Activated CD4-positive, alpha-beta T cell treated with anti-CD3 and anti-CD28 coated beads for 36 hours (primary cell): Measurements from ENCODE around the gene KPNB1. TPM values are rescaled to one million over a fixed set of nuclear protein-coding genes. Genes with fewer than 3 reads are reported as not detected.

ENCODE experiments used
- ATAC-seq: fragments of 200-7000 bp; cut with Tn5 transposase; one replicate; pipeline ENCODE4 v1.10.0; 2021; ENCODE audit warnings: mild to moderate bottlenecking, moderate library complexity
- CTCF ChIA-PET: fragments of 350-600 bp; sonication (Branson Sonifier 250); formaldehyde crosslinking; loops from one replicate; lab custom pipeline; 2021; ENCODE audit warnings: antibody characterized with exemption; lab: Charles Lee
- POLR2A ChIA-PET: fragments of 350-600 bp; sonication (Branson Sonifier 250); formaldehyde crosslinking; loops from one replicate; lab custom pipeline; 2021; ENCODE audit warnings: antibody characterized with exemption, inconsistent platforms; lab: Charles Lee
- DNase-seq: peaks from one replicate; pipeline ENCODE4 v3.0.0-alpha.2; 2020
- H3K27ac Mint-ChIP-seq: one replicate; pipeline ENCODE4 v1.8.0; 2021; ENCODE audit warnings: mixed read lengths
- H3K27me3 Mint-ChIP-seq: one replicate; pipeline ENCODE4 v1.8.0; 2021; ENCODE audit warnings: mixed read lengths
- H3K36me3 Mint-ChIP-seq: one replicate; pipeline ENCODE4 v1.8.0; 2021; ENCODE audit warnings: low read depth, mixed read lengths
- H3K4me1 Mint-ChIP-seq: one replicate; pipeline ENCODE4 v1.8.0; 2021; ENCODE audit warnings: mixed read lengths
- H3K4me3 Mint-ChIP-seq: one replicate; pipeline ENCODE4 v1.8.0; 2021; ENCODE audit warnings: mild to moderate bottlenecking, moderate library complexity, mixed read lengths
- H3K9me3 Mint-ChIP-seq: one replicate; pipeline ENCODE4 v1.8.0; 2021; ENCODE audit warnings: low read depth, mixed read lengths
- intact Hi-C, 2 experiments: fragments of 100-400 bp; cut with DNase I in 1 of 2; cut with micrococcal nuclease in 1 of 2; formaldehyde crosslinking; loops; one replicate each; pipeline versions ENCODE4 v1.14.2 to v1.15.1; 2022 to 2024; cut with DNase I, micrococcal nuclease
- total RNA-seq, 2 experiments: library from RNA; stranded (reverse); gene quantifications; one replicate each; pipeline ENCODE4 v1.2.3, GENCODE V29; 2021

The KPNB1 gene
- total RNA-seq, 2 experiments from 2014 or later, result 640 to 656 TPM

GRCh38 chr17:47704736-47705135 is 55.0 kb downstream of the KPNB1 start:
- POLR2A ChIA-PET, result interaction anchor here (0.6 to 1.3 kb wide), 3 partner anchors 15 to 19 kb away, joined by 3 to 4 read pairs (median 4); no protein-coding TSS in a partner anchor

GRCh38 chr17:47705536-47706530 is 56.1 kb downstream of the KPNB1 start:
- POLR2A ChIA-PET, result interaction anchor here (1.0 to 3.3 kb wide), 2 partner anchors 12 to 28 kb away, joined by 3 to 29 read pairs; no protein-coding TSS in a partner anchor
- ATAC-seq, result peak; percentile 57
- DNase-seq, result peak; percentile 82
- Mint-ChIP-seq H3K9me3 (no peaks in the 10 kb centered on the region), H3K27ac (peak overlapping the region; percentile 99), H3K4me3 (peak overlapping the region; percentile 70), H3K4me1 (peaks cover 77% of the 10 kb centered on the region), H3K27me3 (no peaks in the 10 kb centered on the region), H3K36me3 (peaks cover 52% of the 10 kb centered on the region)
- intact Hi-C loops, result loop anchor here (1.0 kb wide), 4 partner anchors 12 to 57 kb away; partner anchors contain the start of genes KPNB1 (in 1 of the 2), TBKBP1 (in 1 of the 2) and TBX21 (in 1 of the 2)
- CTCF ChIA-PET, result interaction anchor here (0.6 to 3.4 kb wide), 10 partner anchors 9 to 293 kb away, joined by 3 to 45 read pairs (median 3); partner anchors contain the start of gene TBX21

More at GRCh38 chr17:47704736-47705135, 55.0 kb downstream of the KPNB1 start:
- H3K4me3 Mint-ChIP-seq, result peak overlapping the region; percentile 70
- H3K36me3 Mint-ChIP-seq, result peaks cover 47% of the 10 kb centered on the region
- no peaks in the 10 kb centered on the region for H3K27me3 Mint-ChIP-seq
- intact Hi-C loops, result loop anchor here (1.0 kb wide), 3 partner anchors 10 to 29 kb away; partner anchors contain the start of genes TBKBP1 (in 1 of the 2) and TBX21 (in 1 of the 2)
- peak overlapping the region; percentile 99 for H3K27ac Mint-ChIP-seq
- DNase-seq (no peak), ATAC-seq (no peak)
- no peaks in the 10 kb centered on the region for H3K9me3 Mint-ChIP-seq
- CTCF ChIA-PET, result interaction anchor here (0.7 to 2.0 kb wide), 6 partner anchors 14 to 127 kb away, joined by 3 to 19 read pairs (median 5); partner anchors contain the start of genes KPNB1, LRRC46, MRPL10 and TBX21
- H3K4me1 Mint-ChIP-seq, result peaks cover 75% of the 10 kb centered on the region

GRCh38 chr17:47707056-47707804 is 57.5 kb downstream of the KPNB1 start:
- Mint-ChIP-seq H3K4me3 (no peak overlapping the region), H3K27ac (peak overlapping the region; percentile 99), H3K4me1 (peaks cover 75% of the 10 kb centered on the region), H3K36me3 (peaks cover 53% of the 10 kb centered on the region), H3K27me3 (no peaks in the 10 kb centered on the region), H3K9me3 (no peaks in the 10 kb centered on the region)
- ATAC-seq (no peak), DNase-seq (no peak)
- CTCF ChIA-PET, result interaction anchor here (0.7 to 3.4 kb wide), 9 partner anchors 8 to 35 kb away, joined by 3 to 45 read pairs (median 4); partner anchors contain the start of gene TBX21
- POLR2A ChIA-PET, result interaction anchor here (3.3 kb wide), 1 partner anchor 11 kb away, joined by 29 read pairs; no protein-coding TSS in a partner anchor
- intact Hi-C loops, result no loop called here

GRCh38 chr17:47707884-47708283 is 58.2 kb downstream of the KPNB1 start:
- DNase-seq, result no peak
- ChIA-PET CTCF (interaction anchor here (0.6 to 3.4 kb wide), 7 partner anchors 9 to 135 kb away, joined by 4 to 45 read pairs (median 5); no protein-coding TSS in a partner anchor), POLR2A (interaction anchor here (3.3 kb wide), 1 partner anchor 10 kb away, joined by 29 read pairs; no protein-coding TSS in a partner anchor)
- ATAC-seq, result no peak
- Mint-ChIP-seq H3K36me3 (peaks cover 51% of the 10 kb centered on the region), H3K4me3 (no peak overlapping the region), H3K9me3 (no peaks in the 10 kb centered on the region), H3K27me3 (no peaks in the 10 kb centered on the region), H3K27ac (peak overlapping the region; percentile 99), H3K4me1 (peaks cover 71% of the 10 kb centered on the region)
- intact Hi-C loops, result no loop called here

GRCh38 chr17:47708312-47708863 is 58.7 kb downstream of the KPNB1 start:
- DNase-seq (no peak), ATAC-seq (no peak)
- intact Hi-C loops, result no loop called here
- no peak overlapping the region for H3K4me3 Mint-ChIP-seq
- H3K9me3 Mint-ChIP-seq, result no peaks in the 10 kb centered on the region
- CTCF ChIA-PET, result interaction anchor here (0.6 to 3.4 kb wide), 7 partner anchors 9 to 134 kb away, joined by 4 to 45 read pairs (median 4); no protein-coding TSS in a partner anchor
- peaks cover 48% of the 10 kb centered on the region for H3K36me3 Mint-ChIP-seq
- peaks cover 66% of the 10 kb centered on the region for H3K4me1 Mint-ChIP-seq
- no peak overlapping the region for H3K27ac Mint-ChIP-seq
- POLR2A ChIA-PET, result interaction anchor here (3.3 kb wide), 1 partner anchor 10 kb away, joined by 29 read pairs; no protein-coding TSS in a partner anchor
- no peaks in the 10 kb centered on the region for H3K27me3 Mint-ChIP-seq

GRCh38 chr17:47708864-47709541 is 59.3 kb downstream of the KPNB1 start:
- Mint-ChIP-seq H3K27me3 (no peaks in the 10 kb centered on the region), H3K4me1 (peaks cover 62% of the 10 kb centered on the region), H3K9me3 (no peaks in the 10 kb centered on the region), H3K36me3 (peaks cover 43% of the 10 kb centered on the region), H3K4me3 (no peak overlapping the region), H3K27ac (no peak overlapping the region)
- ChIA-PET POLR2A (no interaction called here), CTCF (interaction anchor here (1.5 to 3.4 kb wide), 3 partner anchors 8 to 10 kb away, joined by 3 to 45 read pairs (median 4); no protein-coding TSS in a partner anchor)
- ATAC-seq (no peak), DNase-seq (no peak)
- intact Hi-C loops, result no loop called here

GRCh38 chr17:47709594-47709993 is 59.9 kb downstream of the KPNB1 start:
- no peaks in the 10 kb centered on the region for H3K27me3 Mint-ChIP-seq
- no peaks in the 10 kb centered on the region for H3K9me3 Mint-ChIP-seq
- no peak for ATAC-seq
- ChIA-PET CTCF (interaction anchor here (1.5 to 1.9 kb wide), 3 partner anchors 9 to 12 kb away, joined by 3 to 6 read pairs (median 4); no protein-coding TSS in a partner anchor), POLR2A (no interaction called here)
- intact Hi-C loops, result no loop called here
- peaks cover 41% of the 10 kb centered on the region for H3K36me3 Mint-ChIP-seq
- H3K4me1 Mint-ChIP-seq, result peaks cover 59% of the 10 kb centered on the region
- DNase-seq, result no peak
- no peak overlapping the region for H3K4me3 Mint-ChIP-seq
- no peak overlapping the region for H3K27ac Mint-ChIP-seq

GRCh38 chr17:47711366-47712099 is 61.8 kb downstream of the KPNB1 start:
- POLR2A ChIA-PET, result no interaction called here
- Mint-ChIP-seq H3K9me3 (no peaks in the 10 kb centered on the region), H3K4me3 (no peak overlapping the region), H3K27ac (no peak overlapping the region), H3K36me3 (peaks cover 32% of the 10 kb centered on the region), H3K4me1 (peaks cover 58% of the 10 kb centered on the region), H3K27me3 (no peaks in the 10 kb centered on the region)
- intact Hi-C loops, result no loop called here
- DNase-seq, result no peak
- no peak for ATAC-seq
- CTCF ChIA-PET, result interaction anchor here (1.2 to 1.8 kb wide), 2 partner anchors 14 to 20 kb away, joined by 4 to 6 read pairs; no protein-coding TSS in a partner anchor

- H3K9me3 Mint-ChIP-seq, result no peaks in the 10 kb centered on the region
- POLR2A ChIA-PET, result no interaction called here
- DNase-seq (no peak), ATAC-seq (no peak)
- H3K4me1 Mint-ChIP-seq, result peaks cover 58% of the 10 kb centered on the region
- H3K4me3 Mint-ChIP-seq, result no peak overlapping the region
- CTCF ChIA-PET, result interaction anchor here (8.2 kb wide), 1 partner anchor 13 kb away, joined by 117 read pairs; no protein-coding TSS in a partner anchor
- no peaks in the 10 kb centered on the region for H3K27me3 Mint-ChIP-seq
- H3K27ac Mint-ChIP-seq, result peak overlapping the region; percentile 48
- peaks cover 27% of the 10 kb centered on the region for H3K36me3 Mint-ChIP-seq
- intact Hi-C loops, result no loop called here
Measured at GRCh38 chr17:47712330-47713023, 62.8 kb downstream of the KPNB1 start.
